Subcutaneous abdominal adipose tissue (tissue), 5 donors: Measurements from ENCODE around the gene LAMB1.
A peak's percentile ranks its signal among the peaks of the same experiment; 100 is the strongest.

ENCODE experiments used
- H3K27ac ChIP-seq: one replicate; pipeline ENCODE4 v1.7.0; 2013; ENCODE audit warnings: low read depth, mild to moderate bottlenecking, inconsistent platforms, low read length, moderate library complexity
- H3K27me3 ChIP-seq, 5 donors: one replicate each; pipeline ENCODE4 v1.7.0; 2013; ENCODE audit warnings: low read length in 5 of 5, inconsistent platforms in 1 of 5; ENCODE audit not compliant: control insufficient read depth in 5 of 5, insufficient read depth in 4 of 5
- H3K36me3 ChIP-seq, 5 donors: one replicate each; pipeline ENCODE4 v1.7.0; 2013; ENCODE audit warnings: low read length in 5 of 5; ENCODE audit not compliant: control insufficient read depth in 5 of 5, insufficient read depth in 5 of 5
- H3K4me1 ChIP-seq, 5 donors: one replicate each; pipeline ENCODE4 v1.7.0; 2013; ENCODE audit warnings: low read length in 5 of 5, mild to moderate bottlenecking in 3 of 5, moderate library complexity in 1 of 5; ENCODE audit not compliant: control insufficient read depth in 5 of 5, insufficient read depth in 5 of 5
- H3K4me3 ChIP-seq, 5 donors: one replicate each; pipeline ENCODE4 v1.7.0; 2013; ENCODE audit warnings: low read length in 5 of 5, low read depth in 1 of 5
- H3K9ac ChIP-seq, 5 donors: one replicate each; pipeline ENCODE4 v1.7.0; 2013; ENCODE audit warnings: low read length in 5 of 5, mild to moderate bottlenecking in 4 of 5, moderate library complexity in 3 of 5
- H3K9me3 ChIP-seq, 5 donors: one replicate each; pipeline ENCODE4 v1.7.0; 2013; ENCODE audit warnings: low read length in 5 of 5; ENCODE audit not compliant: control insufficient read depth in 5 of 5
- donor health status: healthy.
- donor health status: healthy.
- donor health status: healthy.
- donor health status: healthy.
- donor health status: healthy.

LAMB1 gene

DNA sequence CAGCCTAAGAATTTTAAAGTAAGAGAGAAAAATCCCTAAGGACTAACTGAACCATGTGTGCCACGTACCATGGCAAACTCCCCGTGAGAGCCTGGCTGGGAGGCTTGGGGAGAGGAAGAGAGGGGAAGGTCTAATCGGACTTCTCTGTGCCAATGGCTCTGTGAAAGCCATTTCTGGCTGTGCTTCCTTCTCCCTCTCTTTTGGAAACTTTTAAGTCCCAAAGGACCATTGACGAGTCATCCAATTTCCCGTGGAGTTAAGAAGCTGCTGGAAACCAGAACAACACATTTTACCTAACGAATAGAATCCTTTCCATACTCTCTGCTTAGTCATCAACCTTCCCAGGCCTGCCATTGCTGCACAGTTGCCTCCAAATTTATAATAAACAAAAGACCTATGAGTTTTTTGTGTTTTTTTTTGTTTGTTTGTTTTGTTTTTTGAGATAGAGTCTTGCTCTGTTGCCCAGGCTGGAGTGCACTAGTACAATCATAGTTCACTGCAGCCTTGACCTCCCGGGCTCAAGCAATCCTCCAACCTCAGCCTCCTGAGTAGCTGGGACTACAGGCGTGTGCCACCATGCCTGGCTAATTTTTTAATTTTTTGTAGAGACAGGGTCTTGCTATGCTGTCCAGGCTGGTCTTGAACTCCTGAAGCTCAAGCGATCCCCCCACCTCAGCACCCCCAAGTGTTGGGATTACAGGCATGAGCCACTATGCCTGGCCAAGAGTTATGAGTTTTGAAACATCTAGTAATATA lies 13.2 kb downstream of the LAMB1 start:
- Histone ChIP-seq H3K4me3 (no peak overlapping the region), H3K4me1 (peaks cover 6 to 30% (median 16%) of the 10 kb centered on the region in 5 donors), H3K27me3 (no peaks in the 10 kb centered on the region), H3K9ac (no peak overlapping the region), H3K36me3 (peaks cover 12 to 50% (median 23%) of the 10 kb centered on the region in 5 donors), H3K9me3 (no peaks in the 10 kb centered on the region), H3K27ac (peak overlapping the region; percentile 69)

DNA sequence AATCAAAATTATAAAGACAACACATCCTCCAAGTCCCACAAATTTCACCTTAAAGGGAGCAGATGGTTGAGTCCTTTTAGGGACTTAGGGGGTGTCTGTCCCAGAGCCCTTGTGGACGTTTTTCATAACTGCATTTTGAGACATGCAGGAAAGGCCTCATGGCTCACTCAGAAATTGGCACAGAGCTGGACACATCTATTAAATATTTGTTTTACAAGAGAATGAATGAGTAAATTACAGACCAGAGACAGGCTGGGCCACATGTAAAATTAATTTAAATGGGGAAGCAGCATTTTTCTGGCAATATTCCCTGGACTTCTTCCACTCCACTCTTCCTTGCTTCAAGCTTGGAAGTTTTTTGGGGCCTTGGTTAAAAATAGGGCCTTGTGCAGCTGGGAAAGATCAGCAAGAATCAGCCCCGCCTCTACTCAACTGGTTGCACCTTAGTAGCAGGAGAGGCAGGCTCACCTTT lies 20.0 kb downstream of the LAMB1 start:
- Histone ChIP-seq H3K9ac (no peak overlapping the region), H3K27ac (no peak overlapping the region), H3K9me3 (no peaks in the 10 kb centered on the region), H3K4me3 (no peak overlapping the region), H3K36me3 (peaks cover 10 to 48% (median 21%) of the 10 kb centered on the region in 5 donors), H3K4me1 (peaks cover 0 to 18% (median 16%) of the 10 kb centered on the region in 5 donors), H3K27me3 (no peaks in the 10 kb centered on the region)

DNA sequence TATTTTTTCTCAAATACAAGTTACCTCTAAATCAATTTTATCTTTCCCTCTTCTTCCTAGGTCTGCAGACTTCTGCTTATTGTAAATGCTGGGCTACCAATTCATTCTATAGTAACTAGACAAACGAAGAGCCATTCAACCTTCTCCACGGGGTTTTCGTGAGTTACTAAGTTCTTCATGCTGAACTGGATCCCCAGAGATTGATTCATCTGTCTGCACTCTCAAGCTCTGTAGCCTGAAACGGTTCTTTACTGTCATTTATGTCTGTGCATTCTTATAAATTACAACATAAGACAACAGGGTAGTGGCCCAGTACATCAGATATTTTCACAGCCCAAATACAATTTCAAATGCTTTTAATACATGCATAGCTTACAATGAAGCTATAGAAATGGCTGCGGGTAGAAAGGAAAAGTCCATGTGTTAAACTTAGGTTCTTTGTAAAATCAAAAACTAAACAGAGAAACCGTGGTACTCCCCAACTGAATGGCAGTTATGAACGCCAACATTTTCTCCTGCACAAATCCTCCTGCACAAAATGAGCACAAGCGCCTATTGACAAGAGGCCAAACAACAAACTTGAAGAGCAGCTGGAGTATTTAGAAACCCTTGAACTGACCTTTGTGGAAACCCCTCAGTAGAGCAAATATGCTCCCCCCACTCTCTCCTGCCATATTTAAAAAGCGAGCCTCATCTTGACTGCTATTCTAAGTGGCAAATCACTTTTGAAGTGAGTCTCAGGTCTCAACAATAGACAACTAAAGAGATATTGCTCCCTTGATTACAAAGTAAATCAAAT lies 20.7 kb downstream of the LAMB1 start:
- H3K4me1 ChIP-seq, result peaks cover 0 to 21% (median 16%) of the 10 kb centered on the region in 5 donors
- no peak overlapping the region for H3K9ac ChIP-seq
- H3K36me3 ChIP-seq, result peaks cover 10 to 50% (median 25%) of the 10 kb centered on the region in 5 donors
- no peaks in the 10 kb centered on the region for H3K27me3 ChIP-seq
- no peak overlapping the region for H3K4me3 ChIP-seq
- H3K27ac ChIP-seq, result no peak overlapping the region
- H3K9me3 ChIP-seq, result no peaks in the 10 kb centered on the region

DNA sequence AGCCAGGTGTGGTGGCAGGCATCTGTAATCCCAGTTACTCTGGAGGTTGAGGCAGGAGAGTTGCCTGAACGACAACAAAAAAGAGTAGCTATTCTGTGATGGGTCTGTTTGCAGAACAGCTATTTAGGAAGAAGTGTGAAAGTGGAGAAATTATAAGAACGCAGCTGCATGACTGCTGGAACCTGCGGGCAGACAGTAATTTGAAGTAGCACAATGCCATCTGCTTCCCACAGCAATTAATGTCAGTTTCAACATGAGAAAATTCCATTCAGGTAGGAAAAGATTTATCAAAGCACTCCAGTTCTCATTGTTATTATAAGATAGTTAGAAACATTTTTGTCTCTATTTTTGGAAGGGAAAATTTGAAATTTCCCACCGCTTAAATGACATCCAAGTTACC lies 21.5 kb downstream of the LAMB1 start:
- Histone ChIP-seq H3K9ac (no peak overlapping the region), H3K9me3 (no peaks in the 10 kb centered on the region), H3K27me3 (no peaks in the 10 kb centered on the region), H3K36me3 (peaks cover 5 to 52% (median 29%) of the 10 kb centered on the region in 5 donors), H3K4me3 (no peak overlapping the region), H3K4me1 (peaks cover 0 to 21% (median 16%) of the 10 kb centered on the region in 5 donors), H3K27ac (no peak overlapping the region)

DNA sequence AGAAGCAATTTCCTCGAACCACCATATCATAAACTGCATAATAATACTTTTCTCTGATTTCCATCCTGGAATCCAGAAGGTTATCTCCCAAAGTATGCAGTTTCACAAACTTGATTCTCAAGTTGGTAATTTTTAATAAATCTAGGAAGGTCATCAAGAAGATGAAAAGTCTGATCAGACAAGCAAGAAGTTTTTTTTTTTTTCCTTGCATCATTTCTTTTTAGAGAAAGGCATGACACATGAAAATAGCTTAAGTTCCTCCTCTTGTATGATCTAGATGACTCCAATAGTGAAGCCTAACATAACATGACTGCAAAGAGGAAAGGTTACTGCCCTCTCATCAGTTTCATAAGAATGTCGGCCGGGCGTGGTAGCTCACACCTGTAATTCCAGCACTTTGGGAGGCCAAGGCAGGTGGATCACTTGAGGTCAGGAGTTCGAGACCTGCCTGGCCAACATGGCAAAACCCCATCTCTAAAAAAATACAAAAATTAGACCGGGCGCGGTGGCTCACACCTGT lies 22.2 kb downstream of the LAMB1 start:
- H3K9ac ChIP-seq, result no peak overlapping the region
- no peak overlapping the region for H3K27ac ChIP-seq
- H3K36me3 ChIP-seq, result peaks cover 12 to 52% (median 34%) of the 10 kb centered on the region in 5 donors
- no peaks in the 10 kb centered on the region for H3K9me3 ChIP-seq
- peaks cover 0 to 25% (median 17%) of the 10 kb centered on the region in 5 donors for H3K4me1 ChIP-seq
- H3K4me3 ChIP-seq, result no peak overlapping the region
- H3K27me3 ChIP-seq, result no peaks in the 10 kb centered on the region

DNA sequence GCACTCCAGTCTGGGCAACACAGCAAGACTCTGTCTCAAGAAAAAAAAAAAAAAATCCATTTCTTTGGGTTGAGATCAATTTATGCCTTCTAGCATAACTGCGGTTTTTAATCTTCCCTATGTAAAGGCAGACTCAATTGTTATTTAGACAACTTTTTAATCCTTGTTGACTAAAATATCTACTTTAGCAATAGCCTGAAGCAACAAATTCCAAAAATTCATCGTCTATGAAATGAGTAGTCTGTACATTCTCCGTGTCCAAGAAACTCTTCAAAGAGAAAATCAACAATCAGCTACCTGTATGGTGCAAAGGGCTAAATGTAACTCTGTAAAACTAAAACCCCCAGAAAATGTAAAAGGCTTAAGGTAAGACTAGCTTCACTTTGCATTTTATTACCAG lies 22.8 kb downstream of the LAMB1 start:
- H3K27me3 ChIP-seq, result no peaks in the 10 kb centered on the region
- no peaks in the 10 kb centered on the region for H3K9me3 ChIP-seq
- no peak overlapping the region for H3K4me3 ChIP-seq
- peaks cover 15 to 56% (median 40%) of the 10 kb centered on the region in 5 donors for H3K36me3 ChIP-seq
- peaks cover 0 to 31% (median 21%) of the 10 kb centered on the region in 5 donors for H3K4me1 ChIP-seq
- no peak overlapping the region for H3K9ac ChIP-seq
- no peak overlapping the region for H3K27ac ChIP-seq

DNA sequence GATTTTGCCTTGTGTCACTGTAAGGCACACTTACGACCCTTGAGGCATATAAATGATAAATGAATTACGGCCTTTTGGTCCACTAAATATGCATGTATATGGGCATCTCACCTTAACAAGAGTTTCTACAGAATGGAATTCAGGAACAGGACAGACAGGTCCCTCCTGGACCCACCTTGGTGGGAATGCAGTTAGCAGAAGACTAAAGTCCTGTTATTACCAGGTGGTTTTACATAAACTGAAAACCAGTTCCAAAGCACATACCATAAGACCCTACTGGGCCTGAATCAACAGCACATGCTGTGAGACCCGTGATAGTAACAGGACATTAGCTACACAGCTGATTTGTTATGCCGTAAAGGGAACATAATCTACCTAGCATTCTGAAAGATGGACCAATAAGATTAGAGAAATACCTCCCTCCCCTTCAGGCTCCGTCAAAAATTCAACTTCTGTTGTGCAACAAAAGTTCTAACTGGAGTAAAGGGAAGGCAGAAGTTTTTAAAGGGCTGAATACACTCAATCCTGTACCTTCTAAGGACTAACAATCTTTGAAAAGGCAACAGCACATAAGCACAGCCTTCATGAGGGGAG lies 24.0 kb downstream of the LAMB1 start:
- peaks cover 16 to 52% (median 39%) of the 10 kb centered on the region in 5 donors for H3K36me3 ChIP-seq
- H3K4me1 ChIP-seq, result peaks cover 0 to 39% (median 21%) of the 10 kb centered on the region in 5 donors
- H3K4me3 ChIP-seq, result no peak overlapping the region
- no peaks in the 10 kb centered on the region for H3K9me3 ChIP-seq
- H3K27me3 ChIP-seq, result no peaks in the 10 kb centered on the region
- peak overlapping the region in 1 of 5 donors; percentile 37 for H3K9ac ChIP-seq
- H3K27ac ChIP-seq, result peak overlapping the region; percentile 38

DNA sequence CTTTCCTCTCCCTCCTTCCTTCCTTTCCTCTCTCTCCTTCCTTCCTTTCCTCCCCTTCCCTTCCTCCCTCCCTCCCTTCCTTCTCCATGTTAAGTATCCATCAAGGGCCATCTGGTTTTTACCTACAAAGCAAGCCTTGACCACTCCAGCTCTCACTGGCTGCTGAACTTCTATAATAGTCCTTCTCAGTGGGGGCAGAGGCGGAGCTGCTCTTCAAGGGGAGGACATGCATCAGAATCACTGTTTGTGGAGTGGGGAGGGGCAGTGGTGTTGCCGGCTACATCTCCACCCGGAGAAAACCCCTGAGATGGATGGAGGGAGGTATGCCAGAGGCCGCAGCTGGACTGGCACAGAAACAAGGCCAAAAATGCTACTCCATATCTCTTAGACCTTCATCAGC lies 25.9 kb downstream of the LAMB1 start:
- Histone ChIP-seq H3K27ac (no peak overlapping the region), H3K9ac (no peak overlapping the region), H3K4me3 (no peak overlapping the region), H3K27me3 (no peaks in the 10 kb centered on the region), H3K9me3 (no peaks in the 10 kb centered on the region), H3K36me3 (peaks cover 16 to 54% (median 37%) of the 10 kb centered on the region in 5 donors), H3K4me1 (peaks cover 8 to 43% (median 30%) of the 10 kb centered on the region in 5 donors)

DNA sequence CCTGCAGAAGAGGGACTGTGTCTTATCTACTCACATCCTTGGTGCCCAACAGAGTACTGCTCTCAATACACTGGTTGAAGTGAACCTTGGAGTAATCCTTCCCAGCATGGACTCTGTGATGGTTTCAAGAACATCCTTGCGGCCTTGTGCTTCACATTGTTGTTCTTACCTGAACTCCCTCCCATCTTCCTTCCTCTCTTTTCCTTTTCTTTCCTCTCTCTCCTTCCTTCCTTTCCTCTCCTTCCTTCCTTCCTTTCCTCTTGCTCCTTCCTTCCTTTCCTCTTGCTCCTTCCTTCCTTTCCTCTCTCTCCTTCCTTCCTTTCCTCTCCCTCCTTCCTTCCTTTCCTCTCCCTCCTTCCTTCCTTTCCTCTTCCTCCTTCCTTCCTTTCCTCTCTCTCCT lies 26.3 kb downstream of the LAMB1 start:
- Histone ChIP-seq H3K36me3 (peaks cover 16 to 52% (median 37%) of the 10 kb centered on the region in 5 donors), H3K4me3 (no peak overlapping the region), H3K27ac (no peak overlapping the region), H3K9ac (no peak overlapping the region), H3K27me3 (no peaks in the 10 kb centered on the region), H3K9me3 (no peaks in the 10 kb centered on the region), H3K4me1 (peaks cover 13 to 47% (median 34%) of the 10 kb centered on the region in 5 donors)
